CD4-positive, CD25-positive, alpha-beta regulatory T cell (primary cell): ENCODE results near the gene LMNB1. TPM values are rescaled to one million over a fixed set of nuclear protein-coding genes. Genes with fewer than 3 reads are reported as not detected.

ENCODE experiments used
- ATAC-seq, 2 donors: fragments of 150-1000 bp; cut with Tn5 transposase; one replicate each; pipeline ENCODE4 v1.10.0; 2021; ENCODE audit warnings: low read depth in 2 of 2, moderate number of reproducible peaks in 2 of 2, moderate library complexity in 1 of 2
- DNase-seq, 3 donors: peaks; one replicate each; pipeline versions ENCODE4 v3.0.0 to v3.0.0-alpha.2; 2012 to 2022; ENCODE audit warnings: mixed read lengths in 1 of 3
- H3K27ac ChIP-seq: one replicate; pipeline ENCODE4 v1.7.0; 2013; ENCODE audit warnings: mild to moderate bottlenecking, low read length; ENCODE audit not compliant: insufficient read depth, poor library complexity, severe bottlenecking
- H3K27me3 ChIP-seq: one replicate; pipeline ENCODE4 v1.7.0; 2013; ENCODE audit warnings: low read length; ENCODE audit not compliant: control insufficient read depth, insufficient read depth
- H3K36me3 ChIP-seq: one replicate; pipeline ENCODE4 v1.7.0; 2013; ENCODE audit warnings: mild to moderate bottlenecking, low read length, moderate library complexity; ENCODE audit not compliant: control insufficient read depth, insufficient read depth
- H3K4me1 ChIP-seq: 2 replicates; pipeline ENCODE4 v1.7.0; 2013; ENCODE audit warnings: mild to moderate bottlenecking, low read length; ENCODE audit not compliant: insufficient read depth, control insufficient read depth, poor library complexity, severe bottlenecking
- H3K4me3 ChIP-seq: one replicate; pipeline ENCODE4 v1.7.0; 2013; ENCODE audit warnings: low read depth, mild to moderate bottlenecking, low read length, moderate library complexity
- H3K9me3 ChIP-seq, 2 experiments: 1 replicate in 1 of 2; 2 replicates in 1 of 2; pipeline ENCODE4 v1.7.0; 2013; ENCODE audit warnings: low read length in 2 of 2, mild to moderate bottlenecking in 1 of 2, moderate library complexity in 1 of 2; ENCODE audit not compliant: control insufficient read depth in 2 of 2
- H3K27ac Mint-ChIP-seq, 3 donors: one replicate each; pipeline ENCODE4 v1.8.0; 2020 to 2022; ENCODE audit warnings: mild to moderate bottlenecking in 3 of 3, mixed read lengths in 3 of 3, moderate library complexity in 2 of 3
- H3K27me3 Mint-ChIP-seq: one replicate; pipeline ENCODE4 v1.8.0; 2022; ENCODE audit warnings: mild to moderate bottlenecking, mixed read lengths
- H3K36me3 Mint-ChIP-seq: one replicate; pipeline ENCODE4 v1.8.0; 2020; ENCODE audit warnings: mixed read lengths
- H3K4me1 Mint-ChIP-seq, 4 donors: one replicate each; pipeline ENCODE4 v1.8.0; 2020 to 2022; ENCODE audit warnings: mixed read lengths in 4 of 4, mild to moderate bottlenecking in 1 of 4
- H3K4me3 Mint-ChIP-seq, 4 donors: one replicate each; pipeline ENCODE4 v1.8.0; 2020 to 2022; ENCODE audit warnings: mild to moderate bottlenecking in 4 of 4, mixed read lengths in 4 of 4, moderate library complexity in 3 of 4
- H3K9me3 Mint-ChIP-seq, 7 donors: one replicate each; pipeline ENCODE4 v1.8.0; 2020 to 2022; ENCODE audit warnings: mixed read lengths in 7 of 7, mild to moderate bottlenecking in 3 of 7, moderate library complexity in 2 of 7
- polyA plus RNA-seq, 4 donors: library from polyadenylated mRNA; unstranded; fragments of 300-500 nt; fragmentation: Illumina TruSeq; gene quantifications; one replicate each; pipeline ENCODE4 v1.2.3, GENCODE V29; 2021
- total RNA-seq: library from RNA; stranded (reverse); gene quantifications from one replicate; pipeline ENCODE4 v1.2.3, GENCODE V29; 2022

LMNB1 gene
- total and polyA plus RNA-seq, 5 donors from 2014 or later = 11.5 to 52.5 (median 19.4) TPM

GRCh38 chr5:126872561-126873354, 95.8 kb downstream of the LMNB1 start:
- DNase-seq (no peak), ATAC-seq (no peak)
- Mint-ChIP-seq H3K36me3 (peaks cover 27% of the 10 kb centered on the region), H3K27ac (peak overlapping the region in 1 of 3 donors; percentile 69), H3K27me3 (no peaks in the 10 kb centered on the region), H3K4me3 (no peak overlapping the region), H3K9me3 (peaks cover 0 to 2% (median 0%) of the 10 kb centered on the region in 7 donors), H3K4me1 (peaks cover 5 to 21% (median 19%) of the 10 kb centered on the region in 4 donors)
- Histone ChIP-seq H3K4me1 (peaks cover 9% of the 10 kb centered on the region), H3K36me3 (peaks cover 5% of the 10 kb centered on the region), H3K27ac (no peak overlapping the region), H3K4me3 (no peak overlapping the region), H3K27me3 (no peaks in the 10 kb centered on the region), H3K9me3 (no peaks in the 10 kb centered on the region)

GRCh38 chr5:126875303-126875785, 98.4 kb downstream of the LMNB1 start:
- Histone ChIP-seq H3K27ac (no peak overlapping the region), H3K4me1 (no peaks in the 10 kb centered on the region), H3K36me3 (peaks cover 6% of the 10 kb centered on the region), H3K4me3 (no peak overlapping the region), H3K9me3 (no peaks in the 10 kb centered on the region), H3K27me3 (no peaks in the 10 kb centered on the region)
- Mint-ChIP-seq H3K4me1 (peaks cover 10 to 22% (median 13%) of the 10 kb centered on the region in 4 donors), H3K4me3 (no peak overlapping the region), H3K27me3 (no peaks in the 10 kb centered on the region), H3K9me3 (peaks cover 0 to 1% (median 0%) of the 10 kb centered on the region in 7 donors), H3K36me3 (peaks cover 40% of the 10 kb centered on the region), H3K27ac (peak overlapping the region in 2 of 3 donors; percentile 15 to 37)
- ATAC-seq (no peak), DNase-seq (no peak)

DNA sequence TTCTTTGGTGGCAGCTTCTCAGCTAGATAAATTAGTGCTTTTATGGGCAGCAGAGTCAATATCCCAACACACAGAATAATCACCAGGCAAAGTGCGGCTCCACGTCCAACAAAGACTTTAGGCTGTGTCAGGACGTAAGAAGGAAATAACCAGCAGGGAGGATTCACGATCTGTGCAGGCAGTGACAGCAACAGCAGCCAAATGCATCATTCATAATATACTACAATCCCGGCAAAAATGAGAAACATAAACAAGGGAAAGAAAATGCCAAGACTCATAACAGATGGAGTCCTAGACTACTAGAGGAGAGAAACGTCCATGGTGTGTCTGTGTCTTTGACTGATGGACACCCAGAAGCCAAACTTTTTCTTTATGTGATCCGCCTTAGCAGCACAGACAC, 100.7 kb downstream of the LMNB1 start:
- ATAC-seq = no peak

GRCh38 chr5:126878085-126878484, 101.1 kb downstream of the LMNB1 start:
- peaks cover 2 to 29% (median 10%) of the 10 kb centered on the region in 4 donors for H3K4me1 Mint-ChIP-seq
- H3K36me3 Mint-ChIP-seq = peaks cover 28% of the 10 kb centered on the region
- H3K9me3 Mint-ChIP-seq = peaks cover 0 to 1% (median 0%) of the 10 kb centered on the region in 7 donors
- no peak overlapping the region for H3K4me3 ChIP-seq
- ATAC-seq (no peak), DNase-seq (no peak)
- H3K27me3 ChIP-seq = no peaks in the 10 kb centered on the region
- H3K9me3 ChIP-seq = no peaks in the 10 kb centered on the region
- H3K27me3 Mint-ChIP-seq = no peaks in the 10 kb centered on the region
- no peak overlapping the region for H3K27ac ChIP-seq
- H3K4me1 ChIP-seq = no peaks in the 10 kb centered on the region
- H3K36me3 ChIP-seq = peaks cover 6% of the 10 kb centered on the region
- peak overlapping the region in 2 of 3 donors; percentile 8 to 86 for H3K27ac Mint-ChIP-seq
- H3K4me3 Mint-ChIP-seq = no peak overlapping the region

More for the DNA sequence above, 100.7 kb downstream of the LMNB1 start:
- no peaks in the 10 kb centered on the region for H3K27me3 ChIP-seq
- no peak overlapping the region for H3K27ac ChIP-seq
- no peak overlapping the region for H3K4me3 Mint-ChIP-seq
- peak overlapping the region in 1 of 3 donors; percentile 15 for H3K27ac Mint-ChIP-seq
- no peak for DNase-seq
- H3K36me3 Mint-ChIP-seq = peaks cover 33% of the 10 kb centered on the region
- H3K9me3 Mint-ChIP-seq = peaks cover 0 to 1% (median 0%) of the 10 kb centered on the region in 7 donors
- H3K27me3 Mint-ChIP-seq = no peaks in the 10 kb centered on the region
- H3K4me3 ChIP-seq = no peak overlapping the region
- peaks cover 4 to 27% (median 10%) of the 10 kb centered on the region in 4 donors for H3K4me1 Mint-ChIP-seq
- H3K36me3 ChIP-seq = peaks cover 6% of the 10 kb centered on the region
- H3K4me1 ChIP-seq = no peaks in the 10 kb centered on the region
- H3K9me3 ChIP-seq = no peaks in the 10 kb centered on the region

DNA sequence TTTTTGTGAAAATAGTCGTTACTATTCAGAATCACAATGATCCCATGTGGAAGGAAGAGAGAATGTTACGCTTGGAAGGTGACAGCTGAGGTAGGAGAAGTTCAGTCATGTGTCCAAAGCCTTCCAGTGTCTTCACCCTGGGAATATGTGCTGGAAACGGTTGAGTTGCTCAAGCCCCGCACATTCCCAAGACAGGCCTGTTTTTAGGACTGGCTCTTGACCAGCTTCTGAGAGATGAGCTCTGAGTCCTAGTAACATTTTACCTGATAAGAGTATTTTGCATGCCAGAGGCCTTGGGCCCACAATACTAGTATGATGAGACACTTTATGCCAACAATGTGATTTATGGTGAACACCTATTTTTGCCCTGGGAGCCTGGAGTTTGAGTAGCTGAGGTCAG, 101.7 kb downstream of the LMNB1 start:
- peaks cover 0 to 1% (median 0%) of the 10 kb centered on the region in 7 donors for H3K9me3 Mint-ChIP-seq
- H3K27ac Mint-ChIP-seq = peak overlapping the region in 1 of 3 donors; percentile 86
- H3K36me3 Mint-ChIP-seq = peaks cover 28% of the 10 kb centered on the region
- no peaks in the 10 kb centered on the region for H3K27me3 Mint-ChIP-seq
- H3K36me3 ChIP-seq = peaks cover 6% of the 10 kb centered on the region
- H3K9me3 ChIP-seq = no peaks in the 10 kb centered on the region
- H3K27me3 ChIP-seq = no peaks in the 10 kb centered on the region
- no peak for DNase-seq
- no peak overlapping the region for H3K27ac ChIP-seq
- no peak overlapping the region for H3K4me3 ChIP-seq
- no peaks in the 10 kb centered on the region for H3K4me1 ChIP-seq
- peaks cover 2 to 28% (median 9%) of the 10 kb centered on the region in 4 donors for H3K4me1 Mint-ChIP-seq
- no peak for ATAC-seq
- no peak overlapping the region for H3K4me3 Mint-ChIP-seq

DNA sequence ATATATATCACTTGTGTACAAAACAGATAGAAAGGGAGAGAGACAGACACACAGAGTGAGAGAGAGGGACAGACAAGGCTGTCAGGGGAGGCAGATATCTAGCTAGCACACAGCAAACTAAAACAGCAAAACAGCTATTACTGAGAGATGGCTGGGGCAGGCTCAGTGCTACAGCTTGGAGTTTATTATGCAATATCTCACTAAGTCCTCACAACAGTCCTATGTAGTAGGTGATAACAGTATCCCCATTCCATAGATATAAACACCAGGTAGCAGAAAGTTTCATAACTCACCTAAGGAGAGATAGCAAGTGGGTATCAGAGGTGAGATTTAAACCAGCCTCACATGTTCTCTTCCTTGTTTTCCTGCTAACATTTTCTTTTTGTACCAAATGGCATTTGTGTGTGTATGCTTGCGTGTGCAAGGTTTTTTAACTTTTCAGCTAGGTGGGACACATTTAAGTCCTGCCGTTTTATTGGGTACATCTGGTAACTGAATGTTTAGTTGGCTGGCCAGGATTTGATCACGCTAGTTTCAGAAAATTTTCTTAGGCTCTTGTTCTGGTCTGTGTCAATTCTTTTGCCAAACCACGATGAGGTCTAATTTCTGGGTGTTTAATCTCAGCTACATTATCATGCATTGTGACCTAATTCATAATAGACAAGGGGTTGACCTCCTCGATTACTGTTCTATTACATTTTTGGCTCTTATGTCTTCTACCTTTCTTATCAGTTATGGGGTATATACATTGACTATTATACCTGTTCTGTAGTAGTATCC, 105.1 kb downstream of the LMNB1 start:
- Mint-ChIP-seq H3K27ac (peak overlapping the region in 2 of 3 donors; percentile 18 to 25), H3K9me3 (peaks cover 0 to 2% (median 0%) of the 10 kb centered on the region in 7 donors), H3K4me1 (peaks cover 5 to 26% (median 17%) of the 10 kb centered on the region in 4 donors), H3K36me3 (peaks cover 28% of the 10 kb centered on the region), H3K4me3 (no peak overlapping the region), H3K27me3 (no peaks in the 10 kb centered on the region)
- DNase-seq (no peak), ATAC-seq (no peak)
- peaks cover 6% of the 10 kb centered on the region for H3K36me3 ChIP-seq
- no peaks in the 10 kb centered on the region for H3K4me1 ChIP-seq
- H3K9me3 ChIP-seq = no peaks in the 10 kb centered on the region
- H3K4me3 ChIP-seq = no peak overlapping the region
- no peak overlapping the region for H3K27ac ChIP-seq
- no peaks in the 10 kb centered on the region for H3K27me3 ChIP-seq

DNA sequence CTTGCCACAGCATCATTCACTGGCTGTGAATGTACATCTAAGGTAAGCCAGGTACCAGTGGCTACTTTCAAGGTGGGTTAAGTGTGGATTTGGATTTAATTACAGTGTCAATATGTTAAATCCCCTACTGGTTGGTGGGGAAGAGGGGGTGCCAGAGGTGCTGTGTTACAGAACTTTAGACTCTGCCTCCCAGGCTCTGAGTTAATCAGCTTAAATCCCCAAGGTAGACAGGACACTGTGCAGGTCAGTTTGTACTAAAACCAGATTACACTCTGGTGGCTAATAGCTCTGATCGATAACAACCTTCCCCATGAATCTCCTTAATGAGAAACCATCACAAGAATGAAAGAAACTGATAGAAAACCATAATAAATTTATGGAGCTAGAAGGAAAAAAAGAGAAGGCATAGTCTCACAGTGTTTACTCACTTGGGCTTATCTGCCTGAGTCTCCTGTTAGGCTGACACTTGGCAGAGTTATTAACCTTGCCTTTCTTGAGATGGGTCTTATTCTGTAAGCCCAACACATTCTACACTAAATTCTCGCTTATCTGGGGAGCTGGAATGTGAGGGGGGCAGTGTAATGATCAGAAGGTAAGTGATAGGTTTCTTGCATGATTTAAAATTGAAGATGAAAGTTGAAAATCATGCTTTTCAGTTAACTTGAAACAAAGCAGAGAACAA, 106.8 kb downstream of the LMNB1 start:
- peaks cover 5 to 23% (median 17%) of the 10 kb centered on the region in 4 donors for H3K4me1 Mint-ChIP-seq
- Histone ChIP-seq H3K4me1 (no peaks in the 10 kb centered on the region), H3K36me3 (no peaks in the 10 kb centered on the region), H3K4me3 (no peak overlapping the region), H3K27ac (no peak overlapping the region), H3K27me3 (no peaks in the 10 kb centered on the region), H3K9me3 (no peaks in the 10 kb centered on the region)
- peaks cover 0 to 2% (median 0%) of the 10 kb centered on the region in 7 donors for H3K9me3 Mint-ChIP-seq
- DNase-seq (no peak), ATAC-seq (no peak)
- no peak overlapping the region for H3K4me3 Mint-ChIP-seq
- peaks cover 13% of the 10 kb centered on the region for H3K36me3 Mint-ChIP-seq
- H3K27me3 Mint-ChIP-seq = no peaks in the 10 kb centered on the region
- H3K27ac Mint-ChIP-seq = peak overlapping the region in 1 of 3 donors; percentile 50
